IMR-90 (cell line): Measurements from ENCODE around the gene DTX3. TPM values are rescaled to one million over a fixed set of nuclear protein-coding genes. Genes with fewer than 3 reads are reported as not detected.

ENCODE experiments used
- ATAC-seq: fragments of 200-7000 bp; cut with Tn5 transposase; 2 replicates; pipeline ENCODE4 v1.9.1; 2020; ENCODE audit warnings: low read depth, mild to moderate bottlenecking, moderate library complexity
- BruUV-seq: library from RNA; stranded (reverse); fragments of 400-500 nt; replicated peaks from 2 replicates; lab custom pipeline; 2021; lab: Mats Ljungman, UMichigan
- CTCF ChIA-PET: fragments of 300-600 bp; formaldehyde crosslinking; extraction: SDS; loops from one replicate; lab custom pipeline; 2021; ENCODE audit warnings: antibody characterized with exemption; lab: Yijun Ruan, JAX
- POLR2A ChIA-PET: fragments of 300-600 bp; sonication (Branson Sonifier 250); formaldehyde crosslinking; loops from one replicate; lab custom pipeline; 2022; ENCODE audit warnings: antibody characterized with exemption; ENCODE audit not compliant: unreplicated experiment; lab: Charles Lee
- DNase-seq: peaks from one replicate; pipeline ENCODE4 v3.0.0; 2013
- H2AFZ ChIP-seq: replicated peaks from 2 replicates; pipeline ENCODE3; 2013; ENCODE audit warnings: low read length, mild to moderate bottlenecking; ENCODE audit not compliant: poor library complexity
- H2AK5ac ChIP-seq: 2 replicates; pipeline ENCODE4 v1.6.1; 2013; ENCODE audit warnings: low read depth, low read length, inconsistent platforms
- H2AK9ac ChIP-seq: replicated peaks from 2 replicates; pipeline ENCODE3; 2013; ENCODE audit warnings: mild to moderate bottlenecking, low read depth, low read length, moderate library complexity; ENCODE audit not compliant: poor library complexity
- H2BK120ac ChIP-seq: 2 replicates; pipeline ENCODE4 v1.6.1; 2013; ENCODE audit warnings: low read depth, low read length, inconsistent platforms
- H2BK15ac ChIP-seq: 3 replicates; pipeline ENCODE4 v1.6.1; 2013; ENCODE audit warnings: low read depth, low read length, inconsistent platforms
- H2BK20ac ChIP-seq: 2 replicates; pipeline ENCODE4 v1.6.1; 2013; ENCODE audit warnings: low read depth, mild to moderate bottlenecking, inconsistent platforms, low read length, moderate library complexity
- H2BK5ac ChIP-seq: 2 replicates; pipeline ENCODE4 v1.6.1; 2013; ENCODE audit warnings: mild to moderate bottlenecking, low read depth, low read length, inconsistent platforms; ENCODE audit not compliant: poor library complexity, severe bottlenecking
- H3K14ac ChIP-seq: replicated peaks from 2 replicates; pipeline ENCODE4 v1.6.1; 2013; ENCODE audit warnings: low read depth, low read length, inconsistent platforms
- H3K18ac ChIP-seq: 2 replicates; pipeline ENCODE4 v1.6.1; 2013; ENCODE audit warnings: low read depth, low read length, control low read depth
- H3K23ac ChIP-seq: 2 replicates; pipeline ENCODE4 v1.6.1; 2013; ENCODE audit warnings: low read depth, low read length, inconsistent platforms
- H3K27ac ChIP-seq: 2 replicates; pipeline ENCODE4 v1.5.1; 2013; ENCODE audit warnings: mild to moderate bottlenecking, control low read depth, low read length; ENCODE audit not compliant: insufficient read depth
- H3K27me3 ChIP-seq: 2 replicates; pipeline ENCODE4 v1.6.1; 2013; ENCODE audit warnings: low read length; ENCODE audit not compliant: control insufficient read depth, insufficient read depth
- H3K36me3 ChIP-seq: 2 replicates; pipeline ENCODE4 v1.6.1; 2013; ENCODE audit warnings: low read length, mixed read lengths; ENCODE audit not compliant: control insufficient read depth, insufficient read depth
- H3K4ac ChIP-seq: 2 replicates; pipeline ENCODE4 v1.6.1; 2013; ENCODE audit warnings: low read depth, low read length, inconsistent platforms
- H3K4me1 ChIP-seq: 2 replicates; pipeline ENCODE4 v1.6.1; 2013; ENCODE audit warnings: low read length, mixed read lengths; ENCODE audit not compliant: control insufficient read depth, insufficient read depth
- H3K4me2 ChIP-seq: 2 replicates; pipeline ENCODE4 v1.6.1; 2013; ENCODE audit warnings: low read depth, mild to moderate bottlenecking, control low read depth, low read length, moderate library complexity
- H3K4me3 ChIP-seq: 2 replicates; pipeline ENCODE4 v1.5.1; 2013; ENCODE audit warnings: low read depth, mild to moderate bottlenecking, control low read depth, low read length, moderate library complexity; ENCODE audit not compliant: insufficient read depth
- H3K56ac ChIP-seq: 2 replicates; pipeline ENCODE4 v1.6.1; 2013; ENCODE audit warnings: low read length, inconsistent platforms; ENCODE audit not compliant: insufficient read depth; ENCODE audit errors: extremely low read depth
- H3K79me1 ChIP-seq, 2 experiments: 2 replicates each; pipeline ENCODE4 v1.6.1; 2013; ENCODE audit warnings: low read length in 2 of 2, inconsistent platforms in 1 of 2, low read depth in 1 of 2
- H3K9ac ChIP-seq: 2 replicates; pipeline ENCODE4 v1.6.1; 2013; ENCODE audit warnings: low read depth, low read length, control low read depth
- H3K9me1 ChIP-seq: 2 replicates; pipeline ENCODE4 v1.6.1; 2013; ENCODE audit warnings: low read length, inconsistent platforms; ENCODE audit not compliant: insufficient read depth
- H3K9me3 ChIP-seq: 2 replicates; pipeline ENCODE4 v1.6.1; 2013; ENCODE audit warnings: low read length; ENCODE audit not compliant: control insufficient read depth, insufficient read depth
- H4K20me1 ChIP-seq: 2 replicates; pipeline ENCODE4 v1.6.1; 2013; ENCODE audit warnings: low read length, inconsistent platforms; ENCODE audit not compliant: insufficient read depth
- H4K5ac ChIP-seq: 2 replicates; pipeline ENCODE4 v1.6.1; 2013; ENCODE audit warnings: mild to moderate bottlenecking, low read depth, low read length, control low read depth
- H4K8ac ChIP-seq, 2 experiments: 2 replicates each; pipeline ENCODE4 v1.6.1; 2013; ENCODE audit warnings: low read depth in 2 of 2, low read length in 2 of 2, control low read depth in 1 of 2, inconsistent platforms in 1 of 2
- H4K91ac ChIP-seq: 2 replicates; pipeline ENCODE4 v1.6.1; 2013; ENCODE audit warnings: low read depth, low read length, inconsistent platforms; ENCODE audit not compliant: insufficient read depth
- BHLHE40 ChIP-seq: fragments of 150-350 bp; IDR thresholded peaks from 2 replicates; pipeline ENCODE4 v1.6.1; 2016; ENCODE audit warnings: mild to moderate bottlenecking, low read depth, low read length
- CEBPB ChIP-seq: IDR thresholded peaks from 2 replicates; pipeline ENCODE4 v1.6.1; 2012; ENCODE audit warnings: low read depth, low read length, improper control_type of control experiment
- CHD1 ChIP-seq: IDR thresholded peaks from 2 replicates; pipeline ENCODE4 v1.6.1; 2012; ENCODE audit warnings: low read depth, low read length, improper control_type of control experiment
- FOS ChIP-seq: fragments of 150-350 bp; IDR thresholded peaks from 2 replicates; pipeline ENCODE4 v1.6.1; 2016; ENCODE audit warnings: low read depth, low read length
- MAZ ChIP-seq: IDR thresholded peaks from 2 replicates; pipeline ENCODE4 v1.6.1; 2012; ENCODE audit warnings: low read depth, mild to moderate bottlenecking, low read length, improper control_type of control experiment, moderate library complexity, borderline replicate concordance
- MXI1 ChIP-seq: IDR thresholded peaks from 2 replicates; pipeline ENCODE4 v1.6.1; 2012; ENCODE audit warnings: low read depth, mild to moderate bottlenecking, low read length, moderate library complexity, borderline replicate concordance
- NFE2L2 ChIP-seq: fragments of 150-350 bp; IDR thresholded peaks from 2 replicates; pipeline ENCODE4 v1.6.1; 2016; ENCODE audit warnings: low read depth, mild to moderate bottlenecking, low read length
- RAD21 ChIP-seq: IDR thresholded peaks from 2 replicates; pipeline ENCODE4 v1.6.1; 2012; ENCODE audit warnings: low read length, improper control_type of control experiment
- RCOR1 ChIP-seq: IDR thresholded peaks from 2 replicates; pipeline ENCODE4 v1.6.1; 2012; ENCODE audit warnings: mild to moderate bottlenecking, low read length, improper control_type of control experiment; ENCODE audit not compliant: insufficient replicate concordance
- SMC3 ChIP-seq: fragments of 150-350 bp; IDR thresholded peaks from 2 replicates; pipeline ENCODE4 v1.6.1; 2016; ENCODE audit warnings: low read depth, mild to moderate bottlenecking, antibody characterized with exemption, low read length, moderate library complexity
- WGBS, 2 experiments: methylation state at CpG; one replicate each; pipeline versions ENCODE4 v1.1.5 to v1.1.7; 2013; ENCODE audit warnings: missing lambda C conversion rate in 2 of 2; ENCODE audit not compliant: insufficient read length in 1 of 2; ENCODE audit errors: extremely low coverage in 2 of 2; 5-methylcytosine and 5-hydroxymethylcytosine counted together
- dilution Hi-C: fragments of 300-500 bp; cut with HindIII; formaldehyde crosslinking; loops from one replicate; pipeline ENCODE4 v1.14.3; 2018; ENCODE audit warnings: low sequenced_read_pairs; ENCODE audit not compliant: unreplicated experiment
- in situ Hi-C: fragments of 300-500 bp; cut with MboI; formaldehyde crosslinking; loops from 3 replicates; pipeline ENCODE4 v1.14.3; 2019; ENCODE audit warnings: low sequenced_read_pairs, inconsistent platforms, mixed read lengths
- intact Hi-C: fragments of 100-400 bp; cut with micrococcal nuclease; formaldehyde crosslinking; loops from 2 replicates; pipeline ENCODE4 v1.10.0; 2022
- polyA plus RNA-seq, 3 experiments: library from polyadenylated mRNA; depleted of rRNA; stranded (reverse); fragments of >200 nt; gene quantifications; 2 replicates each; pipeline ENCODE4 v1.2.3, GENCODE V29; 2012; ENCODE audit warnings: low replicate concordance in 1 of 3
- total RNA-seq: library from RNA; depleted of rRNA; stranded (reverse); fragments of >200 nt; gene quantifications from 2 replicates; pipeline ENCODE4 v1.2.3, GENCODE V29; 2012
- TF ChIP-seq, protein P1 (sequence below): conservative IDR thresholded peaks from 2 replicates; pipeline ENCODE4 v1.5.1; 2012; ENCODE audit warnings: mild to moderate bottlenecking, low read depth, low read length, improper control_type of control experiment
- TF ChIP-seq, protein P2 (sequence below): fragments of 150-350 bp; IDR thresholded peaks from 2 replicates; pipeline ENCODE4 v1.6.1; 2017; ENCODE audit warnings: mild to moderate bottlenecking, antibody characterized with exemption, low read length, low read depth

Gene DTX3
- total and polyA plus RNA-seq, 2 of the 4 experiments (the other 2 are of a cell fraction), result 2.9 to 14.6 TPM

DNA sequence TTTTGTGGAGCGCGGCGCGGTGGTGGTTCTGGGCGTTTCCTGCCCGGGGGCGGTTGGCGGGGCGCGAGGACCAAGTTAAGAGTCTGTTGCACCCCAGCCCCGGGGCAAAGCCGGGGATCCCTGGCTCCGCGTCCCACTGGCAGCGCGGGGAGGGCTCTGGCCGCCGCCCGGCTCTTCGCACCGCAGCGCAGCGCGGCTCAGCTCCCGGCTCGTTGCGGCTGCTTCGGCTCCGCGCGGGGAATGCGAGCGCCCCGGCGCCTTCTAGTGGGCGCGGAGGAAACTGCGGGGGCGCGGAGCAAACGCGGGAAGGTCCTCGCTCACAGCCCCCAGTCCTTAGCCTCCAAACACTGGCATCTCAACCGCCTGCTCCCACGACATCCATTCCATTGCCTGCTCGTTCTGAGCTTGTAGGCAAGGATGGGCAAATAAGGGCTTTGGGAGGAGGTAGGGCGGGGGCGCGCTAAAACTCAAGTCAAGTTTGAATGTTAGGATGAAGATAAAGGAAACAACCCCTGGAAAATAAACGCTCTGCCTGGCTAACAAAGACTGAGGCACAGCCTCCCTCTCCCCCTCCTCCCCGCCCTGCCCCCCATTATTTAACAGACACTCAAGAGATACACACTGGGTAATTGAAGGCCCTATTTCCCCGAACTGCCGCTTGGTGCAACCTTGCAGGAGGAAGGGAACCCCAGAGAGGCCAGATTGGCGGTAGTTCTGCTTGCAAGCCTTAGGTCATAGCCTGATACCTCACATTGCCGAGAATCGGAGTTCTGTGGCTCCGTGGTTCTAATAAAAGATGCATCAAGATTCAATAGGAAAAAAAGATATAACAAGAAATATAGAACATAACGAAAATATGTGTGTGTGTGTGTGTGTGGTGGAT is 28.6 kb downstream of the DTX3 start, which contains the start of gene B4GALNT1:
B4GALNT1 (minus strand) TSS at position 244 of the 883 bp plus-strand sequence. CDS start 1,069 bp downstream, outside the sequence.
- dilution Hi-C loops, result no loop called here
- TF ChIP-seq FOS, result no peak
- TF ChIP-seq CEBPB, result no peak
- no peak for TF ChIP-seq CHD1
- TF ChIP-seq, protein P1, sequence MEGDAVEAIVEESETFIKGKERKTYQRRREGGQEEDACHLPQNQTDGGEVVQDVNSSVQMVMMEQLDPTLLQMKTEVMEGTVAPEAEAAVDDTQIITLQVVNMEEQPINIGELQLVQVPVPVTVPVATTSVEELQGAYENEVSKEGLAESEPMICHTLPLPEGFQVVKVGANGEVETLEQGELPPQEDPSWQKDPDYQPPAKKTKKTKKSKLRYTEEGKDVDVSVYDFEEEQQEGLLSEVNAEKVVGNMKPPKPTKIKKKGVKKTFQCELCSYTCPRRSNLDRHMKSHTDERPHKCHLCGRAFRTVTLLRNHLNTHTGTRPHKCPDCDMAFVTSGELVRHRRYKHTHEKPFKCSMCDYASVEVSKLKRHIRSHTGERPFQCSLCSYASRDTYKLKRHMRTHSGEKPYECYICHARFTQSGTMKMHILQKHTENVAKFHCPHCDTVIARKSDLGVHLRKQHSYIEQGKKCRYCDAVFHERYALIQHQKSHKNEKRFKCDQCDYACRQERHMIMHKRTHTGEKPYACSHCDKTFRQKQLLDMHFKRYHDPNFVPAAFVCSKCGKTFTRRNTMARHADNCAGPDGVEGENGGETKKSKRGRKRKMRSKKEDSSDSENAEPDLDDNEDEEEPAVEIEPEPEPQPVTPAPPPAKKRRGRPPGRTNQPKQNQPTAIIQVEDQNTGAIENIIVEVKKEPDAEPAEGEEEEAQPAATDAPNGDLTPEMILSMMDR, result peak; percentile 81
- TF ChIP-seq SMC3, result peak; percentile 62
- TF ChIP-seq, protein P2, sequence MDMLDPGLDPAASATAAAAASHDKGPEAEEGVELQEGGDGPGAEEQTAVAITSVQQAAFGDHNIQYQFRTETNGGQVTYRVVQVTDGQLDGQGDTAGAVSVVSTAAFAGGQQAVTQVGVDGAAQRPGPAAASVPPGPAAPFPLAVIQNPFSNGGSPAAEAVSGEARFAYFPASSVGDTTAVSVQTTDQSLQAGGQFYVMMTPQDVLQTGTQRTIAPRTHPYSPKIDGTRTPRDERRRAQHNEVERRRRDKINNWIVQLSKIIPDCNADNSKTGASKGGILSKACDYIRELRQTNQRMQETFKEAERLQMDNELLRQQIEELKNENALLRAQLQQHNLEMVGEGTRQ, result no peak
- TF ChIP-seq MXI1, result no peak
- no peak for TF ChIP-seq BHLHE40
- peak; percentile 78; the same call in 1 of the 2 replicates for TF ChIP-seq MAZ
- TF ChIP-seq RCOR1, result no peak
- TF ChIP-seq NFE2L2, result no peak
- TF ChIP-seq RAD21, result peak; percentile 64

More for the DNA sequence above, 28.6 kb downstream of the DTX3 start, which contains the start of gene B4GALNT1:
- Histone ChIP-seq H3K18ac (no peak within 1 kb of the TSS), H3K36me3 (no peaks in the 10 kb centered on the region), H2BK120ac (no peak within 1 kb of the TSS), H2AK9ac (peak within 1 kb of the TSS; percentile 63), H3K9ac (no peak within 1 kb of the TSS), H3K14ac (no peak within 1 kb of the TSS), H2AFZ (peak within 1 kb of the TSS; percentile 92), H2AK5ac (no peak within 1 kb of the TSS), H3K79me1 (no peaks in the 10 kb centered on the region), H3K4ac (no peak within 1 kb of the TSS), H2BK20ac (no peak within 1 kb of the TSS), H4K8ac (no peak within 1 kb of the TSS), H3K4me3 (peak within 1 kb of the TSS; percentile 43), H3K4me2 (peak within 1 kb of the TSS; percentile 81), H3K27ac (no peak within 1 kb of the TSS), H3K4me1 (0 out of 2 replicates have a peak, but pooled peaks cover 2% of the 10 kb centered on the region), H3K27me3 (peaks cover 39% of the 10 kb centered on the region), H2BK5ac (no peak within 1 kb of the TSS), H4K91ac (no peak within 1 kb of the TSS), H3K9me3 (no peaks in the 10 kb centered on the region), H3K23ac (0 out of 2 replicates have a peak within 1 kb of the TSS, but pooled peaks have one; percentile 76), H3K56ac (no peak within 1 kb of the TSS), H4K20me1 (no peaks in the 10 kb centered on the region; the same call in 1 of the 2 replicates), H2BK15ac (no peak within 1 kb of the TSS), H3K9me1 (no peaks in the 10 kb centered on the region), H4K5ac (no peak within 1 kb of the TSS)
- intact Hi-C loops (loop anchor here (1.0 to 2.0 kb wide), 2 partner anchors 50 to 60 kb away; no protein-coding TSS in a partner anchor), in situ Hi-C loops (no loop called here)
- BruUV-seq, result no TSS peak
- ChIA-PET POLR2A (interaction anchor here (0.6 kb wide), 1 partner anchor 121 kb away, joined by 5 read pairs; no protein-coding TSS in a partner anchor), CTCF (interaction anchor here (0.6 to 1.5 kb wide), 14 partner anchors 10 to 1123 kb away, joined by 3 to 11 read pairs (median 4); partner anchors contain the start of gene PIP4K2C)
- peak; percentile 45 for DNase-seq
- peak; percentile 97 for ATAC-seq
- WGBS, 2 experiments, result 4% methylated on average over 27 of the region's 58 CpGs; no CpG with 5 or more reads in 1 of the 2 experiments
